Naive thymus-derived CD4-positive, alpha-beta T cell (primary cell): ENCODE results near the gene GALR1. TPM values are rescaled to one million over a fixed set of nuclear protein-coding genes. Genes with fewer than 3 reads are reported as not detected.
"Not testable (repeated sequence)": the region's sequence is repeated elsewhere in the genome, so short reads cannot be mapped to it uniquely, and the experiment has no call there.

Experiments used
- ATAC-seq: fragments of 150-1000 bp; cut with Tn5 transposase; 2 replicates; pipeline ENCODE4 v1.10.0; 2021; ENCODE audit warnings: mild to moderate bottlenecking, moderate library complexity
- CTCF ChIA-PET: fragments of 350-600 bp; sonication (Branson Sonifier 250); formaldehyde crosslinking; loops from one replicate; lab custom pipeline; 2021; ENCODE audit warnings: antibody characterized with exemption; lab: Charles Lee
- POLR2A ChIA-PET: fragments of 350-600 bp; sonication (Branson Sonifier 250); formaldehyde crosslinking; loops from one replicate; lab custom pipeline; 2021; ENCODE audit warnings: antibody characterized with exemption, inconsistent platforms; lab: Charles Lee
- DNase-seq, 9 donors: peaks; one replicate each; pipeline versions ENCODE4 v3.0.0 to v3.0.0-alpha.2; 2020 to 2022; ENCODE audit warnings: mixed read lengths in 1 of 9
- H3K27ac ChIP-seq: one replicate; pipeline ENCODE4 v1.7.0; 2013; ENCODE audit warnings: mild to moderate bottlenecking, low read depth, low read length, moderate library complexity
- H3K27me3 ChIP-seq, 2 donors: one replicate each; pipeline ENCODE4 v1.7.0; 2013; ENCODE audit warnings: low read length in 2 of 2, mild to moderate bottlenecking in 2 of 2, moderate library complexity in 2 of 2; ENCODE audit not compliant: control insufficient read depth in 2 of 2, insufficient read depth in 2 of 2
- H3K36me3 ChIP-seq, 3 experiments: 1 replicate in 2 of 3; 2 replicates in 1 of 3; pipeline ENCODE4 v1.7.0; 2013; ENCODE audit warnings: low read length in 3 of 3, mild to moderate bottlenecking in 3 of 3, moderate library complexity in 1 of 3; ENCODE audit not compliant: insufficient read depth in 3 of 3, control insufficient read depth in 2 of 3
- H3K4me1 ChIP-seq, 2 donors: one replicate each; pipeline ENCODE4 v1.7.0; 2013; ENCODE audit warnings: low read length in 2 of 2, mild to moderate bottlenecking in 2 of 2, moderate library complexity in 1 of 2; ENCODE audit not compliant: control insufficient read depth in 2 of 2, insufficient read depth in 2 of 2
- H3K4me3 ChIP-seq: 2 replicates; pipeline ENCODE4 v1.7.0; 2013; ENCODE audit warnings: mild to moderate bottlenecking, low read length
- H3K9me3 ChIP-seq, 3 experiments: 1 replicate in 2 of 3; 2 replicates in 1 of 3; pipeline ENCODE4 v1.7.0; 2013; ENCODE audit warnings: low read length in 3 of 3; ENCODE audit not compliant: control insufficient read depth in 2 of 3
- H3K27ac Mint-ChIP-seq, 9 donors: one replicate each; pipeline ENCODE4 v1.8.0; 2020 to 2022; ENCODE audit warnings: mixed read lengths in 9 of 9, mild to moderate bottlenecking in 8 of 9, moderate library complexity in 5 of 9, inconsistent platforms in 2 of 9
- H3K27me3 Mint-ChIP-seq, 5 donors: one replicate each; pipeline ENCODE4 v1.8.0; 2021 to 2022; ENCODE audit warnings: mixed read lengths in 5 of 5, mild to moderate bottlenecking in 1 of 5
- H3K36me3 Mint-ChIP-seq, 5 donors: one replicate each; pipeline ENCODE4 v1.8.0; 2020 to 2022; ENCODE audit warnings: mixed read lengths in 5 of 5, mild to moderate bottlenecking in 3 of 5, inconsistent platforms in 1 of 5
- H3K4me1 Mint-ChIP-seq, 7 donors: one replicate each; pipeline ENCODE4 v1.8.0; 2020 to 2022; ENCODE audit warnings: mixed read lengths in 7 of 7, mild to moderate bottlenecking in 3 of 7, inconsistent platforms in 1 of 7
- H3K4me3 Mint-ChIP-seq, 10 donors: one replicate each; pipeline ENCODE4 v1.8.0; 2020 to 2022; ENCODE audit warnings: mild to moderate bottlenecking in 10 of 10, mixed read lengths in 10 of 10, moderate library complexity in 6 of 10, inconsistent platforms in 2 of 10
- H3K9me3 Mint-ChIP-seq, 11 donors: one replicate each; pipeline ENCODE4 v1.8.0; 2020 to 2022; ENCODE audit warnings: mixed read lengths in 11 of 11, mild to moderate bottlenecking in 4 of 11, inconsistent platforms in 1 of 11, moderate library complexity in 1 of 11
- intact Hi-C, 2 donors: fragments of 100-400 bp; cut with micrococcal nuclease; formaldehyde crosslinking; loops; one replicate each; pipeline ENCODE4 v1.15.1; 2023
- polyA plus RNA-seq, 2 donors: library from polyadenylated mRNA; unstranded; fragments of 300-500 nt; fragmentation: Illumina TruSeq; gene quantifications; one replicate each; pipeline ENCODE4 v1.2.3, GENCODE V29; 2021
- total RNA-seq, 6 experiments: library from RNA in 5 of 6; stranded (reverse) in 5 of 6; gene quantifications; 1 replicate in 5 of 6; 2 replicates in 1 of 6; pipeline ENCODE4 v1.2.3 and lab custom pipeline; 2021 to 2026

Gene GALR1
- total and polyA plus RNA-seq, 7 experiments from 2014 or later = not detected

DNA sequence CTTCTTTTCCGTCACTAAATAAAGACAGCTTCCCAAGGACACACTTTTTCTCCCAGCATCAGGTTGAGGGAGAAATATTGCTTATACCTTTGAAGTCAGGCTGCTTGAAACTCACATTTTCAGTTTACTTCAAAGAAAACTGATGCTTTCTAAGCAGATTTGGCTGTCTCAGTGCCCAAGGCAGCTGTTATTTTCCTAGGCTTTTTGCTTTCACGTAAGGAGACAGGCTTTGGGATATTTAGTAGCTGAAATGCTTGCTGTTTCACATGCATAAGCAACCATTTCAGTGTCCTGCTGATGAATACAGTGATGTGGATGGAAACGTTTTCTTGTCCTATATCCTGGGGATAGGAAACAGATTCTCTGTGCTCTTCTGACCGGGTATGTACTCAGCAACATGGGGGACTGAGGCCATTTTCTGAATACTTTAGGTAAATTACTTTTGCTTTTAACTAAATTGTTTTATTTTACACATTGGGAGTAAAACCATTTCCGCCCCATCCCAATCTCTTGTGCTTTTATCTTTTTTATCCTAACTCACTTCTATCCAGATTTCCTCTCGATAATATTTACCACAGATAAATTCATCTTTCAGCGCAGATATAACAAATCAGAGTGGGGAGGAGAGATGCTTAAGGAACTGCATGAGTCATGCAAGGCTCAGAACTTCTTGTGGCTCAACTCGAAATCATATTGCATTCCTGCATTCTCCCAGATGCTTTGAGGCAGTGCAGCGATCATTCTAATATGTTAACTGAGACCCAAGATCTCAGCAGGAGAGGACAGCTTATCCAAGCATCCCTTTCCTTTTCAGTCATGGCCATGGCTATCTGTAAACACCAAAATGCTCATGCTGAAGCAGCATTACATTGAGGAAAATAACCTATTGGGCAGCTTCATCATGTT lies 22.2 kb downstream of the GALR1 start:
- Mint-ChIP-seq H3K27me3 (peaks cover 9 to 34% (median 21%) of the 10 kb centered on the region in 5 donors), H3K4me3 (no peak overlapping the region), H3K9me3 (peaks cover 0 to 5% (median 0%) of the 10 kb centered on the region in 11 donors), H3K27ac (no peak overlapping the region), H3K36me3 (no peaks in the 10 kb centered on the region), H3K4me1 (peaks cover 0 to 5% (median 0%) of the 10 kb centered on the region in 7 donors)
- no peaks in the 10 kb centered on the region for H3K4me1 ChIP-seq
- H3K27ac ChIP-seq = no peak overlapping the region
- H3K4me3 ChIP-seq = no peak overlapping the region
- H3K27me3 ChIP-seq = no peaks in the 10 kb centered on the region
- no peak for DNase-seq
- H3K9me3 ChIP-seq = no peaks in the 10 kb centered on the region
- intact Hi-C loops = no loop called here
- POLR2A ChIA-PET = no interaction called here
- no peaks in the 10 kb centered on the region for H3K36me3 ChIP-seq
- CTCF ChIA-PET = no interaction called here
- ATAC-seq = no peak

- H3K27ac Mint-ChIP-seq, DNase-seq, CTCF ChIA-PET, H3K4me3 Mint-ChIP-seq, H3K27me3 ChIP-seq, H3K4me3 ChIP-seq, H3K4me1 Mint-ChIP-seq, ATAC-seq, POLR2A ChIA-PET, H3K36me3 ChIP-seq, H3K27ac ChIP-seq, intact Hi-C loops, H3K9me3 ChIP-seq, H3K4me1 ChIP-seq: not testable (repeated sequence)
- H3K27me3 Mint-ChIP-seq = peaks cover 20 to 36% (median 26%) of the 10 kb centered on the region in 5 donors
- H3K36me3 Mint-ChIP-seq = peaks cover 0 to 11% (median 9%) of the 10 kb centered on the region in 5 donors
- peaks cover 8 to 40% (median 17%) of the 10 kb centered on the region in 11 donors for H3K9me3 Mint-ChIP-seq
Measured at GRCh38 chr18:77290841-77291240, 41.2 kb downstream of the GALR1 start.

GRCh38 chr18:77298172-77298571 lies 48.5 kb downstream of the GALR1 start:
- Mint-ChIP-seq H3K27ac (no peak overlapping the region), H3K27me3 (peaks cover 3 to 7% (median 6%) of the 10 kb centered on the region in 5 donors), H3K4me1 (no peaks in the 10 kb centered on the region), H3K9me3 (no peaks in the 10 kb centered on the region), H3K36me3 (no peaks in the 10 kb centered on the region), H3K4me3 (no peak overlapping the region)
- intact Hi-C loops = no loop called here
- Histone ChIP-seq H3K27ac (no peak overlapping the region), H3K4me3 (no peak overlapping the region), H3K36me3 (no peaks in the 10 kb centered on the region), H3K27me3 (peaks cover 0 to 2% of the 10 kb centered on the region in 2 donors), H3K9me3 (no peaks in the 10 kb centered on the region), H3K4me1 (no peaks in the 10 kb centered on the region)
- POLR2A ChIA-PET = no interaction called here
- CTCF ChIA-PET = no interaction called here
- no peak for ATAC-seq
- no peak for DNase-seq

GRCh38 chr18:77299706-77300105 lies 50.1 kb downstream of the GALR1 start:
- no peak for ATAC-seq
- Mint-ChIP-seq H3K27ac (no peak overlapping the region), H3K4me1 (no peaks in the 10 kb centered on the region), H3K27me3 (peaks cover 3 to 16% (median 7%) of the 10 kb centered on the region in 5 donors), H3K9me3 (no peaks in the 10 kb centered on the region), H3K4me3 (no peak overlapping the region), H3K36me3 (no peaks in the 10 kb centered on the region)
- DNase-seq = no peak
- no peak overlapping the region for H3K4me3 ChIP-seq
- H3K27ac ChIP-seq = no peak overlapping the region
- no peaks in the 10 kb centered on the region for H3K9me3 ChIP-seq
- POLR2A ChIA-PET = no interaction called here
- intact Hi-C loops = no loop called here
- H3K4me1 ChIP-seq = no peaks in the 10 kb centered on the region
- H3K36me3 ChIP-seq = no peaks in the 10 kb centered on the region
- H3K27me3 ChIP-seq = peaks cover 0 to 2% of the 10 kb centered on the region in 2 donors
- CTCF ChIA-PET = no interaction called here

- no peak overlapping the region for H3K4me3 Mint-ChIP-seq
- CTCF ChIA-PET = interaction anchor here (0.7 kb wide), 1 partner anchor 537 kb away, joined by 3 read pairs; no protein-coding TSS in a partner anchor
- no peak for DNase-seq
- ATAC-seq = no peak
- H3K9me3 Mint-ChIP-seq = no peaks in the 10 kb centered on the region
- no peaks in the 10 kb centered on the region for H3K36me3 Mint-ChIP-seq
- POLR2A ChIA-PET = no interaction called here
- no peak overlapping the region for H3K27ac Mint-ChIP-seq
- H3K4me3 ChIP-seq = no peak overlapping the region
- peaks cover 0 to 2% of the 10 kb centered on the region in 2 donors for H3K27me3 ChIP-seq
- no peaks in the 10 kb centered on the region for H3K9me3 ChIP-seq
- no peak overlapping the region for H3K27ac ChIP-seq
- H3K36me3 ChIP-seq = no peaks in the 10 kb centered on the region
- no peaks in the 10 kb centered on the region for H3K4me1 ChIP-seq
- intact Hi-C loops = no loop called here
- H3K27me3 Mint-ChIP-seq = peaks cover 3 to 17% (median 7%) of the 10 kb centered on the region in 5 donors
- H3K4me1 Mint-ChIP-seq = no peaks in the 10 kb centered on the region
Measured at GRCh38 chr18:77300579-77300978, 50.9 kb downstream of the GALR1 start.

GRCh38 chr18:77304268-77304667 lies 54.6 kb downstream of the GALR1 start:
- Mint-ChIP-seq H3K27ac (no peak overlapping the region), H3K9me3 (no peaks in the 10 kb centered on the region), H3K36me3 (no peaks in the 10 kb centered on the region), H3K27me3 (peaks cover 3 to 18% (median 10%) of the 10 kb centered on the region in 5 donors), H3K4me1 (no peaks in the 10 kb centered on the region), H3K4me3 (no peak overlapping the region)
- Histone ChIP-seq H3K36me3 (no peaks in the 10 kb centered on the region), H3K27ac (no peak overlapping the region), H3K4me1 (no peaks in the 10 kb centered on the region), H3K27me3 (no peaks in the 10 kb centered on the region), H3K4me3 (no peak overlapping the region), H3K9me3 (no peaks in the 10 kb centered on the region)
- ATAC-seq (no peak), DNase-seq (no peak)
- intact Hi-C loops = no loop called here
- ChIA-PET CTCF (no interaction called here), POLR2A (no interaction called here)

DNA sequence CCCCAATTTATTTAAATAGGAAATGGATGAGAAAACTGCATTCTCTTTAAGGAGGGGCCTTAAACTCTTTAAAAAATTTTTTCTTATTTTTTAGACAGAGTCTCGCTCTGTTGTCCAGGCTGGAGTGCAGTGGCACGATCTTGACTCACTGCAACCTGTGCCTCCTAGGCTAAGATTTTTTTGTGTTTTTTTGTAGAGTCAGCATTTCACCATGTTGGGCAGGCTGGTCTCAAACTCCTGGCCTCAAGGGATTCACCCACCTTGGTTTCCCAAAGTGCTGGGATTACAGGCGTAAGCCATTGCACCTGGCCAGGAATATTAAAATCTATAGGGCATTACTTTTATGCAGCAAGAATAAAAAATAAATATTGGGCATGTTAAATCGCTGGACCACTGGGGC lies 56.0 kb downstream of the GALR1 start:
- H3K4me1 ChIP-seq = no peaks in the 10 kb centered on the region
- H3K4me1 Mint-ChIP-seq = peaks cover 0 to 3% (median 0%) of the 10 kb centered on the region in 7 donors
- POLR2A ChIA-PET = no interaction called here
- no peak overlapping the region for H3K4me3 ChIP-seq
- H3K36me3 Mint-ChIP-seq = no peaks in the 10 kb centered on the region
- intact Hi-C loops = no loop called here
- ATAC-seq = no peak
- DNase-seq = no peak
- no peaks in the 10 kb centered on the region for H3K36me3 ChIP-seq
- no peaks in the 10 kb centered on the region for H3K9me3 ChIP-seq
- no peaks in the 10 kb centered on the region for H3K27me3 ChIP-seq
- CTCF ChIA-PET = no interaction called here
- H3K9me3 Mint-ChIP-seq = no peaks in the 10 kb centered on the region
- H3K27me3 Mint-ChIP-seq = peaks cover 3 to 18% (median 8%) of the 10 kb centered on the region in 5 donors
- H3K4me3 Mint-ChIP-seq = no peak overlapping the region
- H3K27ac ChIP-seq = no peak overlapping the region
- no peak overlapping the region for H3K27ac Mint-ChIP-seq
